Naive thymus-derived CD4-positive, alpha-beta T cell (primary cell): ENCODE results near the gene DNAJC3. TPM values are rescaled to one million over a fixed set of nuclear protein-coding genes. Genes with fewer than 3 reads are reported as not detected.
"Not testable (repeated sequence)": the region's sequence is repeated elsewhere in the genome, so short reads cannot be mapped to it uniquely, and the experiment has no call there.

Experiments
- ATAC-seq: fragments of 150-1000 bp; cut with Tn5 transposase; 2 replicates; pipeline ENCODE4 v1.10.0; 2021; ENCODE audit warnings: mild to moderate bottlenecking, moderate library complexity
- CTCF ChIA-PET: fragments of 350-600 bp; sonication (Branson Sonifier 250); formaldehyde crosslinking; loops from one replicate; lab custom pipeline; 2021; ENCODE audit warnings: antibody characterized with exemption; lab: Charles Lee
- POLR2A ChIA-PET: fragments of 350-600 bp; sonication (Branson Sonifier 250); formaldehyde crosslinking; loops from one replicate; lab custom pipeline; 2021; ENCODE audit warnings: antibody characterized with exemption, inconsistent platforms; lab: Charles Lee
- DNase-seq, 9 donors: peaks; one replicate each; pipeline versions ENCODE4 v3.0.0 to v3.0.0-alpha.2; 2020 to 2022; ENCODE audit warnings: mixed read lengths in 1 of 9
- H3K27ac ChIP-seq: one replicate; pipeline ENCODE4 v1.7.0; 2013; ENCODE audit warnings: mild to moderate bottlenecking, low read depth, low read length, moderate library complexity
- H3K27me3 ChIP-seq, 2 donors: one replicate each; pipeline ENCODE4 v1.7.0; 2013; ENCODE audit warnings: low read length in 2 of 2, mild to moderate bottlenecking in 2 of 2, moderate library complexity in 2 of 2; ENCODE audit not compliant: control insufficient read depth in 2 of 2, insufficient read depth in 2 of 2
- H3K36me3 ChIP-seq, 3 experiments: 1 replicate in 2 of 3; 2 replicates in 1 of 3; pipeline ENCODE4 v1.7.0; 2013; ENCODE audit warnings: low read length in 3 of 3, mild to moderate bottlenecking in 3 of 3, moderate library complexity in 1 of 3; ENCODE audit not compliant: insufficient read depth in 3 of 3, control insufficient read depth in 2 of 3
- H3K4me1 ChIP-seq, 2 donors: one replicate each; pipeline ENCODE4 v1.7.0; 2013; ENCODE audit warnings: low read length in 2 of 2, mild to moderate bottlenecking in 2 of 2, moderate library complexity in 1 of 2; ENCODE audit not compliant: control insufficient read depth in 2 of 2, insufficient read depth in 2 of 2
- H3K4me3 ChIP-seq: 2 replicates; pipeline ENCODE4 v1.7.0; 2013; ENCODE audit warnings: mild to moderate bottlenecking, low read length
- H3K9me3 ChIP-seq, 3 experiments: 1 replicate in 2 of 3; 2 replicates in 1 of 3; pipeline ENCODE4 v1.7.0; 2013; ENCODE audit warnings: low read length in 3 of 3; ENCODE audit not compliant: control insufficient read depth in 2 of 3
- H3K27ac Mint-ChIP-seq, 9 donors: one replicate each; pipeline ENCODE4 v1.8.0; 2020 to 2022; ENCODE audit warnings: mixed read lengths in 9 of 9, mild to moderate bottlenecking in 8 of 9, moderate library complexity in 5 of 9, inconsistent platforms in 2 of 9
- H3K27me3 Mint-ChIP-seq, 5 donors: one replicate each; pipeline ENCODE4 v1.8.0; 2021 to 2022; ENCODE audit warnings: mixed read lengths in 5 of 5, mild to moderate bottlenecking in 1 of 5
- H3K36me3 Mint-ChIP-seq, 5 donors: one replicate each; pipeline ENCODE4 v1.8.0; 2020 to 2022; ENCODE audit warnings: mixed read lengths in 5 of 5, mild to moderate bottlenecking in 3 of 5, inconsistent platforms in 1 of 5
- H3K4me1 Mint-ChIP-seq, 7 donors: one replicate each; pipeline ENCODE4 v1.8.0; 2020 to 2022; ENCODE audit warnings: mixed read lengths in 7 of 7, mild to moderate bottlenecking in 3 of 7, inconsistent platforms in 1 of 7
- H3K4me3 Mint-ChIP-seq, 10 donors: one replicate each; pipeline ENCODE4 v1.8.0; 2020 to 2022; ENCODE audit warnings: mild to moderate bottlenecking in 10 of 10, mixed read lengths in 10 of 10, moderate library complexity in 6 of 10, inconsistent platforms in 2 of 10
- H3K9me3 Mint-ChIP-seq, 11 donors: one replicate each; pipeline ENCODE4 v1.8.0; 2020 to 2022; ENCODE audit warnings: mixed read lengths in 11 of 11, mild to moderate bottlenecking in 4 of 11, inconsistent platforms in 1 of 11, moderate library complexity in 1 of 11
- intact Hi-C, 2 donors: fragments of 100-400 bp; cut with micrococcal nuclease; formaldehyde crosslinking; loops; one replicate each; pipeline ENCODE4 v1.15.1; 2023
- polyA plus RNA-seq, 2 donors: library from polyadenylated mRNA; unstranded; fragments of 300-500 nt; fragmentation: Illumina TruSeq; gene quantifications; one replicate each; pipeline ENCODE4 v1.2.3, GENCODE V29; 2021
- total RNA-seq, 6 experiments: library from RNA in 5 of 6; stranded (reverse) in 5 of 6; gene quantifications; 1 replicate in 5 of 6; 2 replicates in 1 of 6; pipeline ENCODE4 v1.2.3 and lab custom pipeline; 2021 to 2026

DNAJC3 gene
- total and polyA plus RNA-seq, 7 experiments from 2014 or later = 11.3 to 33.0 (median 22.6) TPM

GRCh38 chr13:95763601-95764000, 86.7 kb downstream of the DNAJC3 start:
- POLR2A ChIA-PET = no interaction called here
- H3K4me1 Mint-ChIP-seq = no peaks in the 10 kb centered on the region
- no peak overlapping the region for H3K4me3 Mint-ChIP-seq
- CTCF ChIA-PET = no interaction called here
- no peaks in the 10 kb centered on the region for H3K27me3 Mint-ChIP-seq
- Histone ChIP-seq H3K9me3 (no peaks in the 10 kb centered on the region), H3K27me3 (no peaks in the 10 kb centered on the region), H3K27ac (no peak overlapping the region), H3K36me3 (peaks cover 0 to 37% (median 0%) of the 10 kb centered on the region in 3 experiments), H3K4me1 (no peaks in the 10 kb centered on the region), H3K4me3 (no peak overlapping the region)
- ATAC-seq (no peak), DNase-seq (no peak)
- intact Hi-C loops = loop anchor here in 1 of 2 donors (5.0 kb wide), 1 partner anchor 86 kb away; the partner anchor contains the start of gene DNAJC3
- H3K9me3 Mint-ChIP-seq = no peaks in the 10 kb centered on the region
- H3K36me3 Mint-ChIP-seq = peaks cover 8 to 65% (median 40%) of the 10 kb centered on the region in 5 donors
- H3K27ac Mint-ChIP-seq = no peak overlapping the region

GRCh38 chr13:95771905-95772304, 95.0 kb downstream of the DNAJC3 start:
- POLR2A ChIA-PET = no interaction called here
- ATAC-seq = no peak
- Mint-ChIP-seq H3K27ac (no peak overlapping the region), H3K4me1 (peaks cover 0 to 14% (median 6%) of the 10 kb centered on the region in 7 donors), H3K4me3 (no peak overlapping the region), H3K27me3 (no peaks in the 10 kb centered on the region), H3K9me3 (no peaks in the 10 kb centered on the region), H3K36me3 (peaks cover 11 to 58% (median 39%) of the 10 kb centered on the region in 5 donors)
- intact Hi-C loops = loop anchor here in 1 of 2 donors (5.0 kb wide), 1 partner anchor 95 kb away; the partner anchor contains the start of gene DNAJC3
- no peak overlapping the region for H3K4me3 ChIP-seq
- CTCF ChIA-PET = no interaction called here
- peaks cover 0 to 10% (median 0%) of the 10 kb centered on the region in 3 experiments for H3K36me3 ChIP-seq
- H3K27ac ChIP-seq = no peak overlapping the region
- H3K9me3 ChIP-seq = no peaks in the 10 kb centered on the region
- DNase-seq = no peak
- no peaks in the 10 kb centered on the region for H3K4me1 ChIP-seq
- H3K27me3 ChIP-seq = no peaks in the 10 kb centered on the region

- Histone ChIP-seq H3K27me3 (no peaks in the 10 kb centered on the region), H3K4me3 (no peak overlapping the region), H3K36me3 (peaks cover 0 to 24% (median 0%) of the 10 kb centered on the region in 3 experiments), H3K4me1 (no peaks in the 10 kb centered on the region), H3K27ac (no peak overlapping the region), H3K9me3 (no peaks in the 10 kb centered on the region)
- DNase-seq (no peak), ATAC-seq (no peak)
- Mint-ChIP-seq H3K4me3 (no peak overlapping the region), H3K27ac (no peak overlapping the region), H3K4me1 (peaks cover 0 to 6% (median 4%) of the 10 kb centered on the region in 7 donors), H3K27me3 (no peaks in the 10 kb centered on the region), H3K9me3 (peaks cover 0 to 4% (median 0%) of the 10 kb centered on the region in 11 donors), H3K36me3 (peaks cover 6 to 43% (median 28%) of the 10 kb centered on the region in 5 donors)
- intact Hi-C loops = no loop called here
- POLR2A ChIA-PET = no interaction called here
- CTCF ChIA-PET = no interaction called here
Measured at GRCh38 chr13:95779522-95779921, 102.6 kb downstream of the DNAJC3 start.

GRCh38 chr13:95781016-95781415, 104.1 kb downstream of the DNAJC3 start:
- Mint-ChIP-seq H3K4me3 (no peak overlapping the region), H3K9me3 (peaks cover 0 to 4% (median 0%) of the 10 kb centered on the region in 11 donors), H3K36me3 (peaks cover 2 to 43% (median 25%) of the 10 kb centered on the region in 5 donors), H3K27me3 (no peaks in the 10 kb centered on the region), H3K27ac (no peak overlapping the region), H3K4me1 (peaks cover 0 to 6% (median 0%) of the 10 kb centered on the region in 7 donors)
- intact Hi-C loops = no loop called here
- no peaks in the 10 kb centered on the region for H3K27me3 ChIP-seq
- peaks cover 0 to 27% (median 0%) of the 10 kb centered on the region in 3 experiments for H3K36me3 ChIP-seq
- ATAC-seq = no peak
- H3K27ac ChIP-seq = no peak overlapping the region
- no peak for DNase-seq
- H3K9me3 ChIP-seq = no peaks in the 10 kb centered on the region
- POLR2A ChIA-PET = no interaction called here
- H3K4me1 ChIP-seq = no peaks in the 10 kb centered on the region
- H3K4me3 ChIP-seq = no peak overlapping the region
- CTCF ChIA-PET = no interaction called here

- H3K27ac ChIP-seq, H3K9me3 ChIP-seq, H3K27me3 Mint-ChIP-seq, H3K4me3 Mint-ChIP-seq, DNase-seq, H3K4me1 Mint-ChIP-seq, CTCF ChIA-PET, ATAC-seq, H3K27ac Mint-ChIP-seq, intact Hi-C loops, POLR2A ChIA-PET, H3K4me1 ChIP-seq, H3K27me3 ChIP-seq, H3K4me3 ChIP-seq, H3K9me3 Mint-ChIP-seq: not testable (repeated sequence)
- peaks cover 0 to 32% (median 0%) of the 10 kb centered on the region in 3 experiments for H3K36me3 ChIP-seq
- peaks cover 2 to 49% (median 28%) of the 10 kb centered on the region in 5 donors for H3K36me3 Mint-ChIP-seq
Measured at GRCh38 chr13:95781940-95782339, 105.0 kb downstream of the DNAJC3 start.

GRCh38 chr13:95783747-95784146, 106.8 kb downstream of the DNAJC3 start:
- POLR2A ChIA-PET = no interaction called here
- H3K9me3 ChIP-seq = no peaks in the 10 kb centered on the region
- CTCF ChIA-PET = no interaction called here
- Mint-ChIP-seq H3K36me3 (peaks cover 12 to 58% (median 31%) of the 10 kb centered on the region in 5 donors), H3K27ac (no peak overlapping the region), H3K4me3 (no peak overlapping the region), H3K27me3 (no peaks in the 10 kb centered on the region), H3K4me1 (no peaks in the 10 kb centered on the region), H3K9me3 (peaks cover 0 to 10% (median 0%) of the 10 kb centered on the region in 11 donors)
- intact Hi-C loops = no loop called here
- no peaks in the 10 kb centered on the region for H3K27me3 ChIP-seq
- no peak overlapping the region for H3K4me3 ChIP-seq
- H3K36me3 ChIP-seq = peaks cover 0 to 45% (median 6%) of the 10 kb centered on the region in 3 experiments
- ATAC-seq (no peak), DNase-seq (no peak)
- no peaks in the 10 kb centered on the region for H3K4me1 ChIP-seq
- no peak overlapping the region for H3K27ac ChIP-seq
